ENCODE results near the gene RPL26.

GRCh38 chr17:8413938-8414337, 30.9 kb upstream of the RPL26 start:
- no peak for TF ChIP-seq CTCF (IDR thresholded peaks at IDR 0.05; ENCODE audit: low read depth, low read length, poor library complexity, severe bottlenecking)
- no peak for TF ChIP-seq EZH2phosphoT487 (IDR thresholded peaks at IDR 0.05; ENCODE audit: borderline replicate concordance, low read length)
